Measurements from ENCODE around the gene SLC12A7. TPM values are rescaled to one million over a fixed set of nuclear protein-coding genes. Genes with fewer than 3 reads are reported as not detected.

SLC12A7 gene
- total RNA-seq, 1 experiment from 2014 or later, result 30.8 TPM

DNA sequence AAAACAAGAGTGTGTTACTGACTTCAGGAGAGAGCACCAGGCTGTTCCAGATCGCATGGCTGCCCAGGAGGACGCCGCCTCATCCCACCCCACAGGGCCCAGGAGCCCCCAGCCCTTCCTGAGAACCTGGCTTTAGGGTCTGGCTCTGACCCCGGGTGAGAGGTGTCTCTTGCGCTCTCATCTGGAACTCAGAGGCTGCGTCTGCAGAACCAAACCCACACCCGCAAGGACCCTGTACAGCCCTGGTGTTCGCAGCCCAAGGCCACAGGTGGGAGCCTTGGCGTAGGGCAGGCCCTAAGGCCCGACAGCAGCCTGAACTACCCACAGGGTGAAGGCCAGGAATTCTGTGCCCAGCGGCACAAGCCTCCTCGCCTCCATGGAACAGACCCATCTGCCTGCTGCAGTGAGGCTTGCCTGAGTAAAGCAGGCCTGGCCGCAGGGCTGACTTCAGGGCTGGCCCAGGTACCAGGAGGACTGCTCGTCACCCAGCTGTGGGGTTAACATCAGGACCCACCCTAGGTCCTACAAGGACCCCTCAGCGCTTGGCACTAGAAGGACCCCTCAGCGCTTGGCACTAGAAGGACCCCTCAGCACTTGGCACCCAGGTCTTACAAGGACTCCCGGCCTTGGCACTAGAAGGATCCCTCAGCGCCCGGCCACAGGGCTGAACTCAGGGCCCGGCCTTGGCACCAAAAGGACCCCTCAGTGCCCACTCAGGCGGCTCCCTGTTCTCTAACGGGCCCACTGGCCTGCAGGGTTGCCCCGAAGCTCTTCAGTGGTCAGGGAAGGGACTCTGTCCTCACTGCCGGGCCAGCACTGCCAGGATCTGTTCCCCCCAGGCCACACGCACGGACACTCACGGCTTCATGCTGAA lies 55.0 kb downstream of the SLC12A7 start:
- Mint-ChIP-seq H3K4me1 (no peaks in the 10 kb centered on the region), H3K27ac (peak overlapping the region in 1 of 3 experiments; percentile 34; a peak in 1 of 7 replicates)

More for the DNA sequence above, 55.0 kb downstream of the SLC12A7 start:
- Histone ChIP-seq H3K18ac (ENCODE audit: insufficient read length, low read depth, low read length) (no peak overlapping the region), H3K27ac (ENCODE audit: insufficient read length, low read depth, low read length) (no peak overlapping the region), H3K27me3 (ENCODE audit: insufficient read depth, low read length) (no peaks in the 10 kb centered on the region), H2AFZ (ENCODE audit: low read length) (no peak overlapping the region), H3K23me2 (ENCODE audit: insufficient read length, low read depth, low read length, poor library complexity, severe bottlenecking) (no peaks in the 10 kb centered on the region), H3K56ac (ENCODE audit: insufficient read length, low read depth, low read length) (no peak overlapping the region), H2AK5ac (ENCODE audit: insufficient read length, low read length) (no peak overlapping the region), H3K79me1 (ENCODE audit: insufficient read depth, low read depth, low read length, poor library complexity, severe bottlenecking) (no peaks in the 10 kb centered on the region), H3K4me2 (ENCODE audit: insufficient read depth, insufficient read length, low read length) (no peak overlapping the region), H3K79me2 (ENCODE audit: insufficient read depth, low read length) (no peaks in the 10 kb centered on the region), H2BK15ac (ENCODE audit: low read depth, low read length) (no peak overlapping the region), H3K9me3 (ENCODE audit: control insufficient read depth, low read depth, low read length) (no peaks in the 10 kb centered on the region), H3K9ac (ENCODE audit: extremely low read depth, insufficient read length, low read length) (no peak overlapping the region), H3T11ph (ENCODE audit: low read length) (no peak overlapping the region), H3K4ac (ENCODE audit: low read depth, low read length) (no peak overlapping the region), H2BK20ac (ENCODE audit: low read depth, low read length, poor library complexity, severe bottlenecking) (no peak overlapping the region), H4K5ac (ENCODE audit: insufficient read length, low read depth, low read length) (no peak overlapping the region), H3K23ac (ENCODE audit: insufficient read length, low read depth, low read length) (no peak overlapping the region), H2BK5ac (ENCODE audit: insufficient read length, low read length) (no peak overlapping the region), H4K20me1 (ENCODE audit: control insufficient read depth, insufficient read depth, insufficient read length) (no peaks in the 10 kb centered on the region), H4K8ac (replicated peaks; ENCODE audit: insufficient read length, low read depth, low read length) (no peak overlapping the region), H2BK120ac (ENCODE audit: low read depth, low read length, poor library complexity, severe bottlenecking) (no peak overlapping the region), H3K14ac (ENCODE audit: insufficient read depth, low read length) (no peak overlapping the region; the same call in 1 of the 2 replicates), H2BK12ac (ENCODE audit: insufficient read length, low read depth, low read length) (no peak overlapping the region), H4K91ac (ENCODE audit: insufficient read length, low read depth, low read length) (no peak overlapping the region), H3K4me1 (ENCODE audit: insufficient read depth, low read length) (no peaks in the 10 kb centered on the region)
- no peak for DNase-seq
- no CpG with 5 or more reads among the region's 27 CpGs for WGBS (ENCODE audit: extremely low coverage, insufficient read length, low lambda C conversion rate)
- Mint-ChIP-seq H3K27me3 (ENCODE audit: low read depth) (no peaks in the 10 kb centered on the region), H3K9me3 (no peaks in the 10 kb centered on the region), H3K36me3 (ENCODE audit: insufficient read depth in 1 of 3, low read depth in 3 of 3) (peaks cover 6 to 40% (median 32%) of the 10 kb centered on the region in 3 experiments), H3K4me3 (no peak overlapping the region)
- no peak for TF ChIP-seq CTCF (conservative IDR thresholded peaks at IDR 0.05)

Data from H9 (cell line).